ENCODE measurements around the gene ORMDL1. TPM values are rescaled to one million over a fixed set of nuclear protein-coding genes. Genes with fewer than 3 reads are reported as not detected.

ORMDL1 gene
- total and polyA plus RNA-seq, 2 experiments from 2014 or later = 50.5 to 84.2 TPM

DNA sequence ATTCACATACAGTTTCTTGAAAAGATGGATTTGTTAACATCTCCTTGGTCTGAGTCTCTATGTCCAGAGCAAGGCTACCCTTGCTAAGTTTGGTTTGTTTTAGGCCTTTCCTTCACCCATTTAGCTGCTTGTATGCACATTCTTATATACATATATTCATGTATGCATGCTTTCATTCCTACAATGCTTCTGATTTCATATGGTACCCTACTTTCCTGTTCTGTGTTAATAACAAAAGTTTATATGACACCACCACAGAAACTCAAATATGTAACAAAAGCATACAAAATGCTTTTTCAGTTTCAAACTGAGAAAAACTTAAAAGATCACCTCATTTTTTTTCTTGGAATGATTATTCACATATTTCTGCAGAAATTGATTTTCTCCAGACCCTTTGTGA lies 60.9 kb downstream of the ORMDL1 start:
- H3K9me3 Mint-ChIP-seq = peaks cover 2% of the 10 kb centered on the region; the same call in 2 of the 3 replicates
- no peak overlapping the region for H3K4me3 ChIP-seq
- no peaks in the 10 kb centered on the region for H3K9me2 ChIP-seq (ENCODE audit: insufficient read depth)
- H2AFZ ChIP-seq = no peak overlapping the region
- H3K4me1 Mint-ChIP-seq = no peaks in the 10 kb centered on the region
- H3K79me2 ChIP-seq (replicated peaks; ENCODE audit: insufficient read depth) = no peaks in the 10 kb centered on the region
- no peaks in the 10 kb centered on the region for H3K27me3 ChIP-seq (ENCODE audit: insufficient read depth)
- no peaks in the 10 kb centered on the region for H4K20me1 ChIP-seq (replicated peaks; ENCODE audit: insufficient read depth)
- no peak overlapping the region for H3K27ac Mint-ChIP-seq
- DNase-seq (ENCODE audit: low spot score) (no peak), ATAC-seq (no peak)
- H3K4me1 ChIP-seq (ENCODE audit: insufficient read depth) = no peaks in the 10 kb centered on the region
- H3K4me3 Mint-ChIP-seq = no peak overlapping the region
- TF ChIP-seq STAT1 (IDR thresholded peaks at IDR 0.05; ENCODE audit: unreplicated experiment) = no peak
- TF ChIP-seq JUNB (IDR thresholded peaks at IDR 0.05; ENCODE audit: unreplicated experiment) = no peak
- no peak for TF ChIP-seq CTCF (conservative IDR thresholded peaks at IDR 0.05; ENCODE audit: low read depth in 2 of 2)
- TF ChIP-seq POLR2AphosphoS5 (IDR thresholded peaks at IDR 0.05; ENCODE audit: low read depth) = no peak
- TF ChIP-seq CREB1 (CRISPR knock-in tag; IDR thresholded peaks at IDR 0.05; ENCODE audit: low read depth) = no peak
- no peak overlapping the region for H3K4me2 ChIP-seq
- H3K27me3 Mint-ChIP-seq (ENCODE audit: insufficient read depth, low read depth, poor library complexity) = no peaks in the 10 kb centered on the region
- H3K36me3 Mint-ChIP-seq (ENCODE audit: low read depth) = no peaks in the 10 kb centered on the region
- no peaks in the 10 kb centered on the region for H3F3A ChIP-seq (replicated peaks; ENCODE audit: low read depth)
- H3K36me3 ChIP-seq (ENCODE audit: insufficient read depth) = no peaks in the 10 kb centered on the region
- H3K27ac ChIP-seq (ENCODE audit: low read depth) = no peak overlapping the region

Other genes starting within 250 kb of the ORMDL1 start
- 0.70 TPM in 1 of 2 replicates, not detected in the other for gene SLC40A1, start 203.6 kb downstream of the ORMDL1 start, total RNA-seq (2014; rRNA removed; shearing (Covaris generic))
- 0.08 and 0.10 TPM in 2 replicates for gene SLC40A1, start 203.6 kb downstream of the ORMDL1 start, polyA plus RNA-seq (2016; fragmentation: Nextera tagmentation; extraction: Ambion mirVana)
- 49.7 and 54.6 TPM in 2 replicates for gene ASNSD1, start 122.9 kb downstream of the ORMDL1 start, total RNA-seq (2014; rRNA removed; shearing (Covaris generic))
- gene ASNSD1, start 122.9 kb downstream of the ORMDL1 start, polyA plus RNA-seq (2016; fragmentation: Nextera tagmentation; extraction: Ambion mirVana) = 38.4 and 40.7 TPM in 2 replicates
- gene ANKAR, start 109.7 kb downstream of the ORMDL1 start, total RNA-seq (2014; rRNA removed; shearing (Covaris generic)) = 3.0 and 4.5 TPM in 2 replicates
- gene ANKAR, start 109.7 kb downstream of the ORMDL1 start, polyA plus RNA-seq (2016; fragmentation: Nextera tagmentation; extraction: Ambion mirVana) = 4.4 and 5.0 TPM in 2 replicates
- 19.9 and 23.1 TPM in 2 replicates for gene OSGEPL1, start 21.5 kb downstream of the ORMDL1 start, total RNA-seq (2014; rRNA removed; shearing (Covaris generic))
- 18.0 and 19.6 TPM in 2 replicates for gene OSGEPL1, start 21.5 kb downstream of the ORMDL1 start, polyA plus RNA-seq (2016; fragmentation: Nextera tagmentation; extraction: Ambion mirVana)
- gene PMS1, start 111 bp upstream of the ORMDL1 start, total RNA-seq (2014; rRNA removed; shearing (Covaris generic)) = 53.7 and 57.6 TPM in 2 replicates
- 64.1 and 71.6 TPM in 2 replicates for gene PMS1, start 111 bp upstream of the ORMDL1 start, polyA plus RNA-seq (2016; fragmentation: Nextera tagmentation; extraction: Ambion mirVana)

Data from GM23338 (cell line).